ENCODE results near the gene C16orf87.

- no peak for TF ChIP-seq CBFB (CRISPR knock-in tag; IDR thresholded peaks at IDR 0.05; ENCODE audit: low read depth)
- TF ChIP-seq, protein P1, sequence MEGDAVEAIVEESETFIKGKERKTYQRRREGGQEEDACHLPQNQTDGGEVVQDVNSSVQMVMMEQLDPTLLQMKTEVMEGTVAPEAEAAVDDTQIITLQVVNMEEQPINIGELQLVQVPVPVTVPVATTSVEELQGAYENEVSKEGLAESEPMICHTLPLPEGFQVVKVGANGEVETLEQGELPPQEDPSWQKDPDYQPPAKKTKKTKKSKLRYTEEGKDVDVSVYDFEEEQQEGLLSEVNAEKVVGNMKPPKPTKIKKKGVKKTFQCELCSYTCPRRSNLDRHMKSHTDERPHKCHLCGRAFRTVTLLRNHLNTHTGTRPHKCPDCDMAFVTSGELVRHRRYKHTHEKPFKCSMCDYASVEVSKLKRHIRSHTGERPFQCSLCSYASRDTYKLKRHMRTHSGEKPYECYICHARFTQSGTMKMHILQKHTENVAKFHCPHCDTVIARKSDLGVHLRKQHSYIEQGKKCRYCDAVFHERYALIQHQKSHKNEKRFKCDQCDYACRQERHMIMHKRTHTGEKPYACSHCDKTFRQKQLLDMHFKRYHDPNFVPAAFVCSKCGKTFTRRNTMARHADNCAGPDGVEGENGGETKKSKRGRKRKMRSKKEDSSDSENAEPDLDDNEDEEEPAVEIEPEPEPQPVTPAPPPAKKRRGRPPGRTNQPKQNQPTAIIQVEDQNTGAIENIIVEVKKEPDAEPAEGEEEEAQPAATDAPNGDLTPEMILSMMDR (IDR thresholded peaks at IDR 0.05) = no peak
- TF ChIP-seq, protein P2, sequence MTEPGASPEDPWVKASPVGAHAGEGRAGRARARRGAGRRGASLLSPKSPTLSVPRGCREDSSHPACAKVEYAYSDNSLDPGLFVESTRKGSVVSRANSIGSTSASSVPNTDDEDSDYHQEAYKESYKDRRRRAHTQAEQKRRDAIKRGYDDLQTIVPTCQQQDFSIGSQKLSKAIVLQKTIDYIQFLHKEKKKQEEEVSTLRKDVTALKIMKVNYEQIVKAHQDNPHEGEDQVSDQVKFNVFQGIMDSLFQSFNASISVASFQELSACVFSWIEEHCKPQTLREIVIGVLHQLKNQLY (CRISPR knock-in tag; IDR thresholded peaks at IDR 0.05) = no peak
These were observed 79.6 kb downstream of the C16orf87 start for GRCh38 chr16:46751381-46751780.
